RKO (cell line): ENCODE measurements around the gene TTC22.

ENCODE experiments used
- DNase-seq: peaks from one replicate; pipeline ENCODE4 v3.0.0-alpha.2; 2016; ENCODE audit warnings: low spot score

TTC22 gene

GRCh38 chr1:54834007-54834541, 33.0 kb upstream of the TTC22 start:
- DNase-seq, result no peak

- DNase-seq, result no peak
Observed at GRCh38 chr1:54833121-54833520, 32.0 kb upstream of the TTC22 start.

GRCh38 chr1:54826226-54826816, 25.2 kb upstream of the TTC22 start:
- DNase-seq, result no peak

GRCh38 chr1:54825696-54826095, 24.6 kb upstream of the TTC22 start:
- DNase-seq, result no peak

- no peak for DNase-seq
Observed at GRCh38 chr1:54823670-54824069, 22.5 kb upstream of the TTC22 start.

- no peak for DNase-seq
Observed at GRCh38 chr1:54819733-54820132, 18.6 kb upstream of the TTC22 start.

- DNase-seq, result no peak
Observed at GRCh38 chr1:54819195-54819536, 18.0 kb upstream of the TTC22 start.

- DNase-seq, result no peak
Observed at GRCh38 chr1:54818461-54819194, 17.5 kb upstream of the TTC22 start.

- DNase-seq, result no peak
Observed at GRCh38 chr1:54816951-54817350, 15.8 kb upstream of the TTC22 start.

- no peak for DNase-seq
Observed at GRCh38 chr1:54816130-54816529, 15.0 kb upstream of the TTC22 start.

GRCh38 chr1:54815086-54815876, 14.2 kb upstream of the TTC22 start:
- DNase-seq, result no peak

- no peak for DNase-seq
Observed at GRCh38 chr1:54814571-54814970, 13.4 kb upstream of the TTC22 start.

- no peak for DNase-seq
Observed at GRCh38 chr1:54814126-54814498, 13.0 kb upstream of the TTC22 start.

- DNase-seq, result no peak
Observed at GRCh38 chr1:54813485-54814125, 12.5 kb upstream of the TTC22 start.

GRCh38 chr1:54812801-54813484, 11.8 kb upstream of the TTC22 start:
- DNase-seq, result no peak

- no peak for DNase-seq
Observed at GRCh38 chr1:54811739-54812655, 10.9 kb upstream of the TTC22 start.

GRCh38 chr1:54811066-54811465, 9.9 kb upstream of the TTC22 start:
- no peak for DNase-seq

GRCh38 chr1:54810153-54810942, 9.2 kb upstream of the TTC22 start:
- peak; percentile 57 for DNase-seq

GRCh38 chr1:54809496-54810074, 8.5 kb upstream of the TTC22 start:
- no peak for DNase-seq
